HG03175 (cell line): ENCODE measurements around the gene DCST1.

Source experiments
- ATAC-seq: cut with Tn5 transposase; IDR thresholded peaks from one replicate; pipeline ENCODE4 v1.9.1; 2021; ENCODE audit warnings: mild to moderate bottlenecking, moderate library complexity; ENCODE audit not compliant: unreplicated experiment

Gene DCST1

GRCh38 chr1:155000726-155001424 is 32.7 kb upstream of the DCST1 start:
- ATAC-seq, result peak; percentile 37

- no peak for ATAC-seq
These were observed 32.3 kb upstream of the DCST1 start for GRCh38 chr1:155001425-155001674.

- peak; percentile 62 for ATAC-seq
These were observed 31.8 kb upstream of the DCST1 start for GRCh38 chr1:155001675-155002463.

GRCh38 chr1:155002464-155003226 is 31.0 kb upstream of the DCST1 start, which contains the start of gene ZBTB7B:
Gene ZBTB7B (plus strand): TSS chr1:155002802. CDS start chr1:155014661, 11,859 bp downstream.
- peak; percentile 6 for ATAC-seq

GRCh38 chr1:155003227-155003765 is 30.3 kb upstream of the DCST1 start:
- no peak for ATAC-seq

- ATAC-seq, result no peak
These were observed 29.8 kb upstream of the DCST1 start for GRCh38 chr1:155003766-155004351.

- no peak for ATAC-seq
These were observed 29.1 kb upstream of the DCST1 start for GRCh38 chr1:155004352-155005075.

GRCh38 chr1:155005076-155006011 is 28.3 kb upstream of the DCST1 start:
- no peak for ATAC-seq

- no peak for ATAC-seq
These were observed 27.0 kb upstream of the DCST1 start for GRCh38 chr1:155006601-155007101.

GRCh38 chr1:155007251-155007828 is 26.3 kb upstream of the DCST1 start:
- ATAC-seq, result no peak

GRCh38 chr1:155008015-155008941 is 25.3 kb upstream of the DCST1 start:
- no peak for ATAC-seq

GRCh38 chr1:155009221-155009711 is 24.4 kb upstream of the DCST1 start:
- no peak for ATAC-seq

- no peak for ATAC-seq
These were observed 23.9 kb upstream of the DCST1 start for GRCh38 chr1:155009742-155010141.

- ATAC-seq, result no peak
These were observed 23.3 kb upstream of the DCST1 start for GRCh38 chr1:155010211-155010918.

- no peak for ATAC-seq
These were observed 22.6 kb upstream of the DCST1 start for GRCh38 chr1:155011004-155011416.

- ATAC-seq, result no peak
These were observed 22.1 kb upstream of the DCST1 start for GRCh38 chr1:155011437-155012025.
